ENCODE measurements around the gene SORBS1.

DNA sequence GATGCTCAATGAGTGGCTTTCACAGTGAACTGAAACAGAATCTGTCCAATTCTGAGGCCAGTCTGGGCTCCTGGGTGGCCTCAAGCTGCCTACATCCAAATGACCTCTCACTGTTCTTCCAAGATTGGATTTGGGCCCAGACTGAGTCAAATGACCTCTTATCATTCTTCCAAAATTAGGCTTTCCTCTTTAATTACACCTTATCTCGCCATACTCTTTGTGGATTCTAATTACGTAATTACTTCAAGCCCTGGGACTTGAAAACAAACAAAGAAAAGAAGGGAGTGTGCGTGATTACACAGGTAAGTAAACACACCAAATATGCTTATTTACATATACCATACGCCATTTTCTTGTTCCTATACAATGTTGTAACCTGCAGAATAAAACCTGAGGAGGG is 18.8 kb downstream of the SORBS1 start:
- TF ChIP-seq, protein P1, sequence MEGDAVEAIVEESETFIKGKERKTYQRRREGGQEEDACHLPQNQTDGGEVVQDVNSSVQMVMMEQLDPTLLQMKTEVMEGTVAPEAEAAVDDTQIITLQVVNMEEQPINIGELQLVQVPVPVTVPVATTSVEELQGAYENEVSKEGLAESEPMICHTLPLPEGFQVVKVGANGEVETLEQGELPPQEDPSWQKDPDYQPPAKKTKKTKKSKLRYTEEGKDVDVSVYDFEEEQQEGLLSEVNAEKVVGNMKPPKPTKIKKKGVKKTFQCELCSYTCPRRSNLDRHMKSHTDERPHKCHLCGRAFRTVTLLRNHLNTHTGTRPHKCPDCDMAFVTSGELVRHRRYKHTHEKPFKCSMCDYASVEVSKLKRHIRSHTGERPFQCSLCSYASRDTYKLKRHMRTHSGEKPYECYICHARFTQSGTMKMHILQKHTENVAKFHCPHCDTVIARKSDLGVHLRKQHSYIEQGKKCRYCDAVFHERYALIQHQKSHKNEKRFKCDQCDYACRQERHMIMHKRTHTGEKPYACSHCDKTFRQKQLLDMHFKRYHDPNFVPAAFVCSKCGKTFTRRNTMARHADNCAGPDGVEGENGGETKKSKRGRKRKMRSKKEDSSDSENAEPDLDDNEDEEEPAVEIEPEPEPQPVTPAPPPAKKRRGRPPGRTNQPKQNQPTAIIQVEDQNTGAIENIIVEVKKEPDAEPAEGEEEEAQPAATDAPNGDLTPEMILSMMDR (IDR thresholded peaks at IDR 0.05) = no peak
- no peak for TF ChIP-seq POLR2A (IDR thresholded peaks at IDR 0.05)
